H9 (cell line): ENCODE data around the gene ELANE. TPM values are rescaled to one million over a fixed set of nuclear protein-coding genes. Genes with fewer than 3 reads are reported as not detected.

ENCODE experiments used
- DNase-seq: peaks from one replicate; pipeline ENCODE4 v3.0.0-alpha.2; 2017
- H2AFZ ChIP-seq: one replicate; pipeline ENCODE4 v1.6.1; 2013; ENCODE audit warnings: mild to moderate bottlenecking, low read length, control low read depth, moderate library complexity
- H2AK5ac ChIP-seq: 2 replicates; pipeline ENCODE4 v1.6.1; 2013; ENCODE audit warnings: low read length, control low read depth, mixed read lengths; ENCODE audit not compliant: insufficient read length
- H2BK120ac ChIP-seq: one replicate; pipeline ENCODE4 v1.6.1; 2013; ENCODE audit warnings: low read depth, mild to moderate bottlenecking, low read length, control low read depth, inconsistent platforms; ENCODE audit not compliant: poor library complexity, severe bottlenecking
- H2BK12ac ChIP-seq: 2 replicates; pipeline ENCODE4 v1.6.1; 2013; ENCODE audit warnings: low read length, control low read depth, mixed read lengths, low read depth; ENCODE audit not compliant: insufficient read length
- H2BK15ac ChIP-seq: 2 replicates; pipeline ENCODE4 v1.6.1; 2013; ENCODE audit warnings: low read depth, low read length, control low read depth
- H2BK20ac ChIP-seq: one replicate; pipeline ENCODE4 v1.6.1; 2013; ENCODE audit warnings: low read depth, mild to moderate bottlenecking, low read length, control low read depth, inconsistent platforms; ENCODE audit not compliant: poor library complexity, severe bottlenecking
- H2BK5ac ChIP-seq: 2 replicates; pipeline ENCODE4 v1.6.1; 2013; ENCODE audit warnings: low read length, control low read depth, mixed read lengths; ENCODE audit not compliant: insufficient read length
- H3K14ac ChIP-seq: 2 replicates; pipeline ENCODE4 v1.6.1; 2013; ENCODE audit warnings: low read length, control low read depth; ENCODE audit not compliant: insufficient read depth
- H3K18ac ChIP-seq: 2 replicates; pipeline ENCODE4 v1.6.1; 2013; ENCODE audit warnings: low read depth, mild to moderate bottlenecking, mixed read lengths, low read length, control low read depth; ENCODE audit not compliant: insufficient read length
- H3K23ac ChIP-seq: 2 replicates; pipeline ENCODE4 v1.6.1; 2013; ENCODE audit warnings: low read length, control low read depth, mixed read lengths, low read depth; ENCODE audit not compliant: insufficient read length
- H3K23me2 ChIP-seq: 2 replicates; pipeline ENCODE4 v1.6.1; 2013; ENCODE audit warnings: low read depth, mild to moderate bottlenecking, mixed read lengths, low read length, control low read depth; ENCODE audit not compliant: insufficient read length, poor library complexity, severe bottlenecking
- H3K27ac ChIP-seq: 2 replicates; pipeline ENCODE4 v1.5.1; 2013; ENCODE audit warnings: low read length, control low read depth, mixed read lengths, low read depth; ENCODE audit not compliant: insufficient read length
- H3K27me3 ChIP-seq: 2 replicates; pipeline ENCODE4 v1.6.1; 2013; ENCODE audit warnings: low read length, control low read depth, inconsistent platforms; ENCODE audit not compliant: insufficient read depth
- H3K4ac ChIP-seq: 2 replicates; pipeline ENCODE4 v1.6.1; 2013; ENCODE audit warnings: low read depth, mild to moderate bottlenecking, control low read depth, inconsistent platforms, low read length, moderate library complexity
- H3K4me1 ChIP-seq: 2 replicates; pipeline ENCODE4 v1.6.1; 2013; ENCODE audit warnings: low read length, control low read depth, inconsistent platforms; ENCODE audit not compliant: insufficient read depth
- H3K4me2 ChIP-seq: 2 replicates; pipeline ENCODE4 v1.6.1; 2013; ENCODE audit warnings: low read length, control low read depth, mixed read lengths; ENCODE audit not compliant: insufficient read length, insufficient read depth
- H3K56ac ChIP-seq: 2 replicates; pipeline ENCODE4 v1.6.1; 2013; ENCODE audit warnings: low read depth, mild to moderate bottlenecking, mixed read lengths, low read length, control low read depth; ENCODE audit not compliant: insufficient read length
- H3K79me1 ChIP-seq: 2 replicates; pipeline ENCODE4 v1.6.1; 2013; ENCODE audit warnings: low read depth, mild to moderate bottlenecking, moderate library complexity, low read length, control low read depth, inconsistent platforms; ENCODE audit not compliant: insufficient read depth, poor library complexity, severe bottlenecking
- H3K79me2 ChIP-seq: 2 replicates; pipeline ENCODE4 v1.6.1; 2013; ENCODE audit warnings: low read length, control low read depth, inconsistent platforms; ENCODE audit not compliant: insufficient read depth
- H3K9ac ChIP-seq: 2 replicates; pipeline ENCODE4 v1.6.1; 2013; ENCODE audit warnings: low read length, control low read depth, mixed read lengths; ENCODE audit not compliant: insufficient read length; ENCODE audit errors: extremely low read depth
- H3K9me3 ChIP-seq: one replicate; pipeline ENCODE4 v1.6.1; 2013; ENCODE audit warnings: low read depth, low read length, inconsistent platforms; ENCODE audit not compliant: control insufficient read depth
- H3T11ph ChIP-seq: one replicate; pipeline ENCODE4 v1.6.1; 2013; ENCODE audit warnings: mild to moderate bottlenecking, low read length, control low read depth, inconsistent platforms
- H4K20me1 ChIP-seq: one replicate; pipeline ENCODE4 v1.6.1; 2013; ENCODE audit not compliant: control insufficient read depth, insufficient read length, insufficient read depth
- H4K5ac ChIP-seq: 2 replicates; pipeline ENCODE4 v1.6.1; 2013; ENCODE audit warnings: low read depth, mild to moderate bottlenecking, mixed read lengths, low read length, control low read depth; ENCODE audit not compliant: insufficient read length
- H4K8ac ChIP-seq: replicated peaks from 2 replicates; pipeline ENCODE4 v1.6.1; 2013; ENCODE audit warnings: low read length, control low read depth, mixed read lengths, low read depth; ENCODE audit not compliant: insufficient read length
- H4K91ac ChIP-seq: 2 replicates; pipeline ENCODE4 v1.6.1; 2013; ENCODE audit warnings: low read depth, mild to moderate bottlenecking, moderate library complexity, mixed read lengths, low read length, control low read depth; ENCODE audit not compliant: insufficient read length
- H3K27ac Mint-ChIP-seq, 3 experiments: 2 replicates in 2 of 3; 3 replicates in 1 of 3; pipeline ENCODE4 v1.8.0; 2020 to 2021; ENCODE audit warnings: mixed read lengths in 3 of 3, mild to moderate bottlenecking in 1 of 3, moderate library complexity in 1 of 3
- H3K27me3 Mint-ChIP-seq: 2 replicates; pipeline ENCODE4 v1.8.0; 2021; ENCODE audit warnings: low read depth, mild to moderate bottlenecking, moderate library complexity, mixed read lengths
- H3K36me3 Mint-ChIP-seq, 3 experiments: 2 replicates in 2 of 3; 3 replicates in 1 of 3; pipeline ENCODE4 v1.8.0; 2020 to 2021; ENCODE audit warnings: low read depth in 3 of 3, mixed read lengths in 3 of 3; ENCODE audit not compliant: insufficient read depth in 1 of 3
- H3K4me1 Mint-ChIP-seq, 2 experiments: 2 replicates each; pipeline ENCODE4 v1.8.0; 2020; ENCODE audit warnings: mixed read lengths in 2 of 2
- H3K4me3 Mint-ChIP-seq, 2 experiments: 2 replicates in 1 of 2; 3 replicates in 1 of 2; pipeline ENCODE4 v1.8.0; 2020 to 2021; ENCODE audit warnings: mild to moderate bottlenecking in 2 of 2, mixed read lengths in 2 of 2, moderate library complexity in 1 of 2
- H3K9me3 Mint-ChIP-seq, 2 experiments: 2 replicates in 1 of 2; 3 replicates in 1 of 2; pipeline ENCODE4 v1.8.0; 2020; ENCODE audit warnings: mild to moderate bottlenecking in 2 of 2, mixed read lengths in 2 of 2, moderate library complexity in 1 of 2
- CTCF ChIP-seq: fragments of 200-600 bp; sonication (generic); conservative IDR thresholded peaks from 3 replicates; pipeline ENCODE4 v1.8.0; 2021; ENCODE audit warnings: antibody characterized with exemption, mild to moderate bottlenecking
- whole genome bisulfite sequencing: extraction: QIAGEN DNeasy Blood & Tissue Kit; methylation state at CpG from one replicate; pipeline ENCODE4 v1.1.7; 2013; ENCODE audit warnings: missing lambda C conversion rate, low lambda C conversion rate, mixed read lengths; ENCODE audit not compliant: insufficient read length; ENCODE audit errors: extremely low coverage; 5-methylcytosine and 5-hydroxymethylcytosine counted together
- total RNA-seq: library from RNA; stranded (reverse); gene quantifications from 2 replicates; pipeline ENCODE4 v1.2.1, GENCODE V29; 2021

The ELANE gene
- total RNA-seq, 1 experiment from 2014 or later: not detected

- H3K4me3 Mint-ChIP-seq: no peak overlapping the region
- H3K27me3 ChIP-seq: no peaks in the 10 kb centered on the region
- no peak overlapping the region for H3K9ac ChIP-seq
- no peak overlapping the region for H2AK5ac ChIP-seq
- no CpG with 5 or more reads among the region's 37 CpGs for WGBS
- H3K79me1 ChIP-seq: no peaks in the 10 kb centered on the region
- H3K9me3 ChIP-seq: no peaks in the 10 kb centered on the region
- no peak overlapping the region for H2BK12ac ChIP-seq
- no peak overlapping the region for H3T11ph ChIP-seq
- no peak overlapping the region for H3K18ac ChIP-seq
- no peak overlapping the region for H4K91ac ChIP-seq
- no peak for DNase-seq
- H3K27ac ChIP-seq: no peak overlapping the region
- H3K56ac ChIP-seq: no peak overlapping the region
- H3K27ac Mint-ChIP-seq: no peak overlapping the region
- no peak overlapping the region for H2BK20ac ChIP-seq
- no peak overlapping the region for H3K23ac ChIP-seq
- H3K23me2 ChIP-seq: peaks cover 3% of the 10 kb centered on the region
- H2AFZ ChIP-seq: no peak overlapping the region
- H2BK120ac ChIP-seq: no peak overlapping the region
- H4K20me1 ChIP-seq: no peaks in the 10 kb centered on the region
- no peak overlapping the region for H3K14ac ChIP-seq
- H2BK15ac ChIP-seq: no peak overlapping the region
- no peaks in the 10 kb centered on the region for H3K27me3 Mint-ChIP-seq
- H3K4me2 ChIP-seq: no peak overlapping the region
- H3K79me2 ChIP-seq: no peaks in the 10 kb centered on the region
- H3K4ac ChIP-seq: no peak overlapping the region
- H3K4me1 Mint-ChIP-seq: no peaks in the 10 kb centered on the region
- H2BK5ac ChIP-seq: no peak overlapping the region
- TF ChIP-seq CTCF: no peak
- peaks cover 32 to 59% (median 42%) of the 10 kb centered on the region in 3 experiments for H3K36me3 Mint-ChIP-seq
- H4K5ac ChIP-seq: no peak overlapping the region
- no peaks in the 10 kb centered on the region for H3K4me1 ChIP-seq
- H4K8ac ChIP-seq: no peak overlapping the region
- no peaks in the 10 kb centered on the region for H3K9me3 Mint-ChIP-seq
Measured at GRCh38 chr19:879711-880438, 27.8 kb downstream of the ELANE start.
